ENCODE measurements around the gene AP2M1. TPM values are rescaled to one million over a fixed set of nuclear protein-coding genes. Genes with fewer than 3 reads are reported as not detected.
"Not testable (repeated sequence)": the region's sequence is repeated elsewhere in the genome, so short reads cannot be mapped to it uniquely, and the experiment has no call there.

Gene AP2M1
- total and polyA plus RNA-seq, 2 donors = 195 to 466 TPM

DNA sequence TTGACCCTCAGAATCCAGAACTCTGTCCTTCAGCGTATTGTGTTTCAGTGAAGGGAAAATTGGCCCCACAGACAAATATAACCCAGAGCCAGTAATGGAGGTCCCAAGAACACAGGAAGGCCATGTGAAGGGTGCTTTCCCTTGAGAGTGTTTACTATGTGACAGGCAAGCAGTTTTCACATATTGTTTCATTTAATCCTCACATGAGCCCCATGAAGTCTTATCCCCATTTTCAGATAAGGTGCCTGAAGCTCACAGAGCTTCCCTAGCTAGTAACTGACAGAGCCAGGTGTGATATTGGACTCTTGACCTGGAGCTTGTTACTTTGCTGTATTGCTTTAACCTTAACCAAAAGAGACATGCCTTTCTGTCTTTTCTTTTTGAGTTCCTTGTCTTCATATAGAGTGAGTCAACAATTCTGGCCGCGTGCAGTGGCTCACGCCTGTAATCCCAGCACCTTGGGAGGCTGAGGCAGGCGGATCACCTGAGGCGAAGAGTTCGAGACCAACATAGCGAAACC lies 28.8 kb upstream of the AP2M1 start:
- Histone ChIP-seq H3K36me3 (ENCODE audit: insufficient read depth) (peaks cover 6% of the 10 kb centered on the region), H3K27ac (ENCODE audit: low read depth) (no peak overlapping the region), H3K4me3 (ENCODE audit: low read depth, low read length) (no peak overlapping the region), H3K4me1 (ENCODE audit: insufficient read depth) (no peaks in the 10 kb centered on the region)
- no peak for DNase-seq (ENCODE audit: extremely low spot score)
- 89% methylated on average over 8 of the region's 8 CpGs for WGBS

DNA sequence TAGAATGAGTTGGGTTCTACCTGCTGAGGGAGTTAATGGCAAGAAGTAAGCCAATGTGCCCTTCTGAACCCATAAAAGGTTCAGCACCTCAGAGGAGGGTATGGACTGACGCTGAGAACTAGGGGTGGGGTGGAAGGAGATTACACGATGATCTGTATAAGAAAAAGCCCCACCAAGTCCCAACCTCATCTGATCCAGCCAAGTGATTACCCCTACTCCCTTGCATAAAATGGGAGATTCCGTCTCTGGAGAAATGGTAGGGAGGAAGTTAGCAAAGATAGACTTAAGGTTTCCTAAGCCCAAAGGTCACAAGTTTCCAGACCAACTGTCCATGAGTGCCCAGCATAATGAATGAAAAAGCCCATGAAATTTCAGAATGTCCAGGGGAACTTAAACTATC lies 26.6 kb upstream of the AP2M1 start:
- H3K36me3 ChIP-seq (ENCODE audit: insufficient read depth) = no peaks in the 10 kb centered on the region
- no peak overlapping the region for H3K4me3 ChIP-seq (ENCODE audit: low read depth, low read length)
- no peak for DNase-seq (ENCODE audit: extremely low spot score)
- no peak overlapping the region for H3K27ac ChIP-seq (ENCODE audit: low read depth)
- H3K4me1 ChIP-seq (ENCODE audit: insufficient read depth) = no peaks in the 10 kb centered on the region
- WGBS = 82% methylated on average over 3 of the region's 3 CpGs

DNA sequence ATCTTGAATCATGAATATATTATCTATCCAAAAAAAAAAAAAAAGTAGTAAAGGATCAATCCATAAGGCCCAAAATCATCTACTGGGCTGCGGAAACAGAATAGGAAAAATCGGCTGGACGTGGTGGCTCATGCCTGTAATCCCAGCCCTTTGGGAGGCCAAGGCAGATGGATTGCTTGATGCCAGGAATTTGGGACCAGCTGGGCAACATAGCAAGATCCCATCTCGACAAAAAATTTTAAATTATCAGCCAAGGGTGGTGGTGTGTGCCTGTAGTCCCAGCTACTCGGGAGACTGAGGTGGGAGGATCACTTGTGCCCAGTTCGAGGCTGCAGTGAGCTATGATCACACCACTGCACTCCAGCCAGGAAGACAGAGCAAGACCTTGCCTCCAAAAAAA lies 25.5 kb upstream of the AP2M1 start:
- no peak for DNase-seq (ENCODE audit: extremely low spot score)
- no peaks in the 10 kb centered on the region for H3K4me1 ChIP-seq (ENCODE audit: insufficient read depth)
- no peak overlapping the region for H3K4me3 ChIP-seq (ENCODE audit: low read depth, low read length)
- 95% methylated on average over 6 of the region's 6 CpGs for WGBS
- no peaks in the 10 kb centered on the region for H3K36me3 ChIP-seq (ENCODE audit: insufficient read depth)
- no peak overlapping the region for H3K27ac ChIP-seq (ENCODE audit: low read depth)

DNA sequence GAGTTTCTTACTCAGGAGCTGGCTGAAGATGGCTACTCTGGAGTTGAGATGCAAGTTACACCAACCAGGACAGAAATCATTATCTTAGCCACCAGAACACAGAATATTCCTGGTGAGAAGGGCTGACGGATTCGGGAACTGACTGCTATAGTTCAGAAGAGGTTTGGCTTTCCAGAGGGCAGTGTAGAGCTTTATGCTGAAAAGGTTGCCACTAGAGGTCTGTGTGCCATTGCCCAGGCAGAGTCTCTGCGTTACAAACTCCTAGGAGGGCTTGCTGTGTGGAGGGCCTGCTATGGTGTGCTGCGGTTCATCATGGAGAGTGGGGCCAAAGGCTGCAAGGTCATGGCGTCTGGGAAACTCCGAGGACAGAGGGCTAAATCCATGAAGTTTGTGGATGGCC lies 24.9 kb upstream of the AP2M1 start:
- not testable (repeated sequence) for H3K4me1 ChIP-seq (ENCODE audit: insufficient read depth); H3K4me3 ChIP-seq (ENCODE audit: low read depth, low read length); H3K27ac ChIP-seq (ENCODE audit: low read depth); DNase-seq (ENCODE audit: extremely low spot score); H3K36me3 ChIP-seq (ENCODE audit: insufficient read depth)
- 65% methylated on average over 6 of the region's 6 CpGs for WGBS

DNA sequence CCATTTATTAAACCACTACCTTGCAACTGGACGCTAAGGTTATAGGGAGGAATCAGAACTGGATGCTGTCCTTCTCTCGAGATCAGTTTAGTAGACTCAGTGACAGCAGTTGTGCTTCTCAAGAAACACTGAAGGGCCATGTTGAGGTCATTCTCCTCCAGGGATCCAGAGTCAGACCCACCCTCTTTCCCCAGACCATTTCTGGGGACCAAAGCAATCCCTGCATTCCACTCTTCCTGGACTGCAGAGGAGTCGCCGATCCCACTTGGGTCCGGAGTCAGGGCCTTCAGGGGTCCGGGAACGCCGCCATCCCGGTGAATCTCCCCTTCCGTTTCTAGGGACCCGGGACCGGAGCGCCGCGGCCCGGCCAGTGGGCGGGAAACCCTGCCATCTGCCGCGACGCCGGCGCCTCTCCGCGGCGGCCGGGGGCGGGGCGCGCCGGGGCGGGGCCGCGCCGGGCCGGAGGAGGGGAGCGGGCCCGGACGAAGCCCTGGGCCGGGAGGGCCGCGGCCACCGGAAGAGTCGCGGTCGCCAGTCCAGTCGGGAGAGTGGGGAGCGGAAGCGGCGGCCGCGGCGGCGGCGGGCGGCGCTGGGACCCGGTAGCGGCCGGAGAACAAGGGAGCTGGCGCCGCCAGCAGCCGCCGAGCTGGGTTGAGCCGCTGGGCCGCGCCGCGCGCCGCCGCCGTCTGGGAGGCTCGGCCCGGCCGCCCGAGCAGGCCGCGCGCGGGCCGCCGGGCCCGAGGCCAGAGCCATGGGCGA lies 19.6 kb upstream of the AP2M1 start, which contains the start of gene DVL3:
DVL3 (plus strand) TSS at position 493 of the 759 bp plus-strand sequence; CDS start at position 752, 259 bp downstream.
- DNase-seq (ENCODE audit: extremely low spot score) = no peak
- no peaks in the 10 kb centered on the region for H3K36me3 ChIP-seq (ENCODE audit: insufficient read depth)
- peak within 1 kb of the TSS; percentile 83 for H3K27ac ChIP-seq (ENCODE audit: low read depth)
- under 1% methylated on average over 82 of the region's 84 CpGs for WGBS
- H3K4me1 ChIP-seq (ENCODE audit: insufficient read depth) = no peaks in the 10 kb centered on the region
- peak within 1 kb of the TSS; percentile 78 for H3K4me3 ChIP-seq (ENCODE audit: low read depth, low read length)

- Histone ChIP-seq H3K4me1 (ENCODE audit: insufficient read depth) (no peaks in the 10 kb centered on the region), H3K27ac (ENCODE audit: low read depth) (peak overlapping the region; percentile 83), H3K4me3 (ENCODE audit: low read depth, low read length) (peak overlapping the region; percentile 78), H3K36me3 (ENCODE audit: insufficient read depth) (no peaks in the 10 kb centered on the region)
- WGBS = under 1% methylated on average over 47 of the region's 47 CpGs
- DNase-seq (ENCODE audit: extremely low spot score) = no peak
Measured at GRCh38 chr3:184155644-184156521, 18.8 kb upstream of the AP2M1 start.

DNA sequence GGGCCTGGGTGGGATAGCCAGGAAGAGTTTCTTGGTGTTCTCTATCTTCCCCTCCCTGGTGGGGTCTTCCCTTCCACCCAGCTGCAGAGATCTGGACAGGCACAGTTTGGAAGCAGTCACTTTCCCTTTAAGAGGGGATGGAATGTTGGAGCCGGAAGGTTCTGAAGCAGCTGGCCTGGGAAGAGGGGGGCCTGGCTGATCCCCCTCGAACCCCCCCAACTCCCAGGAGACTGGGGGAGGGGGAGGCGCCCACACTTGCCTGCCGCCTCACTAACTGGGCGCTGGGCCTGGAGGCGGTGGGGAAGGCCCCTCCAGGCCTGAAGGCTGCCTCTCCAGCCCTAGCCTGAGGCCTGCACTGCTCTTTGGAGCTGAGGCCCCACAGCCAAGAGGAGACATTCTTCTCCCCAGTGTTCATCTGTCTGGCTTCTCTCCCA lies 18.1 kb upstream of the AP2M1 start:
- Histone ChIP-seq H3K4me3 (ENCODE audit: low read depth, low read length) (peak overlapping the region; percentile 78), H3K27ac (ENCODE audit: low read depth) (peak overlapping the region; percentile 83), H3K36me3 (ENCODE audit: insufficient read depth) (no peaks in the 10 kb centered on the region), H3K4me1 (ENCODE audit: insufficient read depth) (no peaks in the 10 kb centered on the region)
- no peak for DNase-seq (ENCODE audit: extremely low spot score)
- WGBS = 4% methylated on average over 6 of the region's 6 CpGs

- peak overlapping the region; percentile 27 for H3K27ac ChIP-seq (ENCODE audit: low read depth)
- H3K4me1 ChIP-seq (ENCODE audit: insufficient read depth) = no peaks in the 10 kb centered on the region
- H3K4me3 ChIP-seq (ENCODE audit: low read depth, low read length) = peak overlapping the region; percentile 78
- H3K36me3 ChIP-seq (ENCODE audit: insufficient read depth) = no peaks in the 10 kb centered on the region
- no peak for DNase-seq (ENCODE audit: extremely low spot score)
Measured at GRCh38 chr3:184157206-184157605, 17.4 kb upstream of the AP2M1 start.

DNA sequence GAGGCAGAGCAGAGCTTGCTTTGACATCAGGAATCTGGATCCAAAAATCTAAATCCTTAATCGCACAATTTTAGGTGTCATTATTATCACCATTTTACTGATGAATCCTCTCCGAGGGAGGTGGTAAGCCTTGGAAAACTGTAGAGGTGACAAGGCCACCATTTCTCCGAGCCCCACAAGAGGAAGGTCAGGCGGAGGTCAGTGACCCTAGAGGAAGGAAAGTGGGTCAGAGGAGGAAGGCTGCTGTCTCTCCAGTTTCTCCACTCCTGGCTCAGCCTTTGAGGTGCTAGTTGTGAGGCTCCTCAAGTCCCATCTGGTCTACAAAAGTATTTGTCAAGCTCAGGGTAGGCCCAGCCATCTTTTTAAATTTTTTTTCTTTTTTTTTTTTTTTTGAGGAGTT lies 16.3 kb upstream of the AP2M1 start:
- no peak overlapping the region for H3K4me3 ChIP-seq (ENCODE audit: low read depth, low read length)
- no peaks in the 10 kb centered on the region for H3K4me1 ChIP-seq (ENCODE audit: insufficient read depth)
- DNase-seq (ENCODE audit: extremely low spot score) = no peak
- H3K27ac ChIP-seq (ENCODE audit: low read depth) = no peak overlapping the region
- 67% methylated on average over 4 of the region's 4 CpGs for WGBS
- H3K36me3 ChIP-seq (ENCODE audit: insufficient read depth) = no peaks in the 10 kb centered on the region

GRCh38 chr3:184160456-184160855 lies 14.2 kb upstream of the AP2M1 start:
- 15% methylated on average over 2 of the region's 2 CpGs for WGBS
- DNase-seq (ENCODE audit: extremely low spot score) = no peak
- H3K4me1 ChIP-seq (ENCODE audit: insufficient read depth) = no peaks in the 10 kb centered on the region
- H3K27ac ChIP-seq (ENCODE audit: low read depth) = peak overlapping the region; percentile 38
- no peaks in the 10 kb centered on the region for H3K36me3 ChIP-seq (ENCODE audit: insufficient read depth)
- H3K4me3 ChIP-seq (ENCODE audit: low read depth, low read length) = no peak overlapping the region

DNA sequence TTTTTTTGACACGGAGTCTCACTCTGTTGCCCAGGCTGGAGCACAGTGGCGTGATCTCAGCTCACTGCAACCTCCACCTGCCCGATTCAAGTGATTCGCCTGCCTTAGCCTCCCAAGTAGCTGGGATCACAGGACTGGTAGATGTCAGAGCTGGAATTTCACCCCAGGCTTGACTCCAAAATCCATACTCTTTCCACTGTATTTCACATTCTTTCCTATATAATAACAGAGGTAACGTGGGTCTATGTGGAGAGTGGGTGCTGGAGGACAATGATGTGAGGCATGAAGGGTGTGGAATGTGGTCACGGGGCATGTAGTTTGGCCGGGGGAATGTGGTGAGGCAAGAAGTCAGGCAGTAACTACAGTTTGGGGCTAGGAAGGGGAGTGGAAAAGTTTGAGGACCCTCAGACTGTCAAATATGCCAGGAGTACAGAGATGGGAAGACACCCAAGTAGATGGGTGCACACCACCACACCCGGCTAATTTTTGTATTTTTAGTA lies 12.0 kb upstream of the AP2M1 start:
- not testable (repeated sequence) for DNase-seq (ENCODE audit: extremely low spot score); H3K27ac ChIP-seq (ENCODE audit: low read depth); H3K36me3 ChIP-seq (ENCODE audit: insufficient read depth); H3K4me3 ChIP-seq (ENCODE audit: low read depth, low read length); H3K4me1 ChIP-seq (ENCODE audit: insufficient read depth)
- WGBS = 76% methylated on average over 8 of the region's 8 CpGs

DNA sequence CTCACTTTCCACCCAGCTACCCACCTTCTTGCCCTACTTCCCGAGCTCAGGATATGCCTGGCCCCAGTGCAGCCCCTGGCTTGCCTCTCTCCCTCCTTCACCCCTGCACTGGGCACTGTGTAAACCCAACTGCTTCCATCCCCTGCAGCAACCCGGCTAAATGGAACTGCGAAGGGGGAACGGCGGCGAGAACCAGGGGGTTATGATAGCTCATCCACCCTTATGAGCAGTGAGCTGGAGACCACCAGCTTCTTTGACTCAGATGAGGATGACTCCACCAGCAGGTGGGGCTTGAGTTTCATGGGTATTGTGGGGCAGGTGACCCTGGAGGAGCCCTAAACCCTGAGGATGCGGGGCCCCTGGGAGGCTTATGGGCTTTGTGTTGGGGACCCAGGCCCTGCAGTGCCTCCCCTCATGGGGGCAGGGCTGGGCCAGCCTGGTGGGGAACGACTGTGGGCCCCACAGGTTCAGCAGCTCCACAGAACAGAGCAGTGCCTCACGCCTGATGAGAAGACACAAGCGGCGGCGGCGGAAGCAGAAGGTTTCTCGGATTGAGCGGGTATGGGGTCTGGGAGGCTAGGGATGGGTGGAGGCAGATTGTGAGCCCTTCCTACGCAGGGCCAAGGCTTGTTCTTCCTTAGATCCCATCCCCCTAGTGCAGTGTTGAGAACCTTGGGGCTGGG lies 9.9 kb upstream of the AP2M1 start:
- Histone ChIP-seq H3K36me3 (ENCODE audit: insufficient read depth) (no peaks in the 10 kb centered on the region), H3K27ac (ENCODE audit: low read depth) (no peak overlapping the region), H3K4me3 (ENCODE audit: low read depth, low read length) (no peak overlapping the region), H3K4me1 (ENCODE audit: insufficient read depth) (no peaks in the 10 kb centered on the region)
- WGBS = 92% methylated on average over 16 of the region's 16 CpGs
- DNase-seq (ENCODE audit: extremely low spot score) = no peak

DNA sequence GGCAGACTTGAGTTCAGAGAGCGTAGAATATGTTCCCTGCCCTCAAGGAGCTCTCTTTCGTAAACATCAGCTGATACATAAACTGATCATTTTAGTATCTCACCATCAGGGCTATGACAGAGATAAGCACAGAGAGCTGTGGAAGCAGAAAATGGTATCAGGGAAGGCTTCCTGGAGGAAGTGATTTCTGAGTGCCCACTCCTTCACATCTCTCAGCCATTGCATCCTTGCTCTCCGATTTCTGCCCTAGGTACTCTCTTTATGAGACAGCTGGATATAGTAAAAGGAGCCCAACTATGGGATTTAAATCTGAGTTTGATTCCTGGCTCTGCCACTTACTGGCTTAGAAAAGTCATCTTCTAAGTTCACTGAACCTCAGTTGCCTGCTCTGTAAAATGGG lies 9.1 kb upstream of the AP2M1 start:
- Histone ChIP-seq H3K36me3 (ENCODE audit: insufficient read depth) (no peaks in the 10 kb centered on the region), H3K27ac (ENCODE audit: low read depth) (no peak overlapping the region), H3K4me1 (ENCODE audit: insufficient read depth) (no peaks in the 10 kb centered on the region), H3K4me3 (ENCODE audit: low read depth, low read length) (no peak overlapping the region)
- WGBS = 95% methylated on average over 3 of the region's 3 CpGs
- no peak for DNase-seq (ENCODE audit: extremely low spot score)
